WTC11 (cell line): Measurements from ENCODE around the gene SNX17. TPM values are rescaled to one million over a fixed set of nuclear protein-coding genes. Genes with fewer than 3 reads are reported as not detected.

Experiments used
- AFF4 ChIP-seq: sonication (generic); formaldehyde crosslinking; IDR thresholded peaks from 2 replicates; pipeline ENCODE4 v1.8.1; 2023; ENCODE audit warnings: mild to moderate bottlenecking, missing genetic modification reagents, borderline replicate concordance
- ARID4B ChIP-seq: sonication (generic); formaldehyde crosslinking; IDR thresholded peaks from 2 replicates; pipeline ENCODE4 v1.8.0; 2023; ENCODE audit warnings: missing genetic modification reagents, mild to moderate bottlenecking, borderline replicate concordance
- CREM ChIP-seq: sonication (generic); formaldehyde crosslinking; IDR thresholded peaks from 2 replicates; pipeline ENCODE4 v1.8.1; 2022; ENCODE audit warnings: mild to moderate bottlenecking, missing genetic modification reagents, moderate library complexity
- E2F1 ChIP-seq: sonication (generic); formaldehyde crosslinking; IDR thresholded peaks from 2 replicates; pipeline ENCODE4 v1.8.0; 2022; ENCODE audit warnings: mild to moderate bottlenecking, missing genetic modification reagents
- ETV6 ChIP-seq: sonication (generic); formaldehyde crosslinking; IDR thresholded peaks from 2 replicates; pipeline ENCODE4 v1.8.1; 2022; ENCODE audit warnings: mild to moderate bottlenecking, missing genetic modification reagents
- GABPB1 ChIP-seq: sonication (generic); formaldehyde crosslinking; IDR thresholded peaks from 2 replicates; pipeline ENCODE4 v1.8.1; 2023; ENCODE audit warnings: mild to moderate bottlenecking, missing genetic modification reagents
- KAT7 ChIP-seq: sonication (generic); formaldehyde crosslinking; IDR thresholded peaks from 2 replicates; pipeline ENCODE4 v1.8.1; 2023; ENCODE audit warnings: missing genetic modification reagents, mild to moderate bottlenecking, borderline replicate concordance
- NFYB ChIP-seq: sonication (generic); formaldehyde crosslinking; conservative IDR thresholded peaks from 2 replicates; pipeline ENCODE4 v1.8.0; 2022; ENCODE audit warnings: low read depth, missing genetic modification reagents
- NR2C2 ChIP-seq: sonication (generic); formaldehyde crosslinking; IDR thresholded peaks from 2 replicates; pipeline ENCODE4 v1.8.0; 2022; ENCODE audit warnings: mild to moderate bottlenecking, missing genetic modification reagents
- PREB ChIP-seq: sonication (generic); formaldehyde crosslinking; IDR thresholded peaks from 2 replicates; pipeline ENCODE4 v1.8.1; 2022; ENCODE audit warnings: mild to moderate bottlenecking, missing genetic modification reagents, moderate library complexity, borderline replicate concordance
- SP1 ChIP-seq: sonication (generic); formaldehyde crosslinking; conservative IDR thresholded peaks from 2 replicates; pipeline ENCODE4 v1.8.1; 2022; ENCODE audit warnings: missing genetic modification reagents
- USF1 ChIP-seq: sonication (generic); formaldehyde crosslinking; IDR thresholded peaks from 2 replicates; pipeline ENCODE4 v1.8.0; 2022; ENCODE audit warnings: mild to moderate bottlenecking, missing genetic modification reagents
- USF2 ChIP-seq: sonication (generic); formaldehyde crosslinking; IDR thresholded peaks from 2 replicates; pipeline ENCODE4 v1.8.1; 2023; ENCODE audit warnings: mild to moderate bottlenecking, missing genetic modification reagents, moderate library complexity
- ZNF121 ChIP-seq: sonication (generic); formaldehyde crosslinking; IDR thresholded peaks from 2 replicates; pipeline ENCODE4 v1.8.0; 2023; ENCODE audit warnings: missing genetic modification reagents
- ZNF532 ChIP-seq: fragments of 250-450 bp; sonication (Bioruptor Pico); IDR thresholded peaks from 2 replicates; pipeline ENCODE4 v1.9.0; 2021; ENCODE audit warnings: mild to moderate bottlenecking, borderline replicate concordance
- ZSCAN18 ChIP-seq: fragments of 250-450 bp; sonication (Bioruptor Pico); IDR thresholded peaks from 2 replicates; pipeline ENCODE4 v2.1.2; 2022; ENCODE audit warnings: mild to moderate bottlenecking, moderate library complexity
- total RNA-seq: library from RNA; stranded (reverse); gene quantifications from 3 replicates; pipeline ENCODE4 v1.2.3, GENCODE V29; 2021

SNX17 gene
- total RNA-seq, 1 experiment from 2014 or later: 74.7 TPM

GRCh38 chr2:27380626-27381545, 10.5 kb downstream of the SNX17 start, which contains the start of gene ZNF513 (continued):
- TF ChIP-seq ZNF532 (CRISPR knock-in tag): peak; percentile 87
- TF ChIP-seq PREB (CRISPR knock-in tag): no peak
- TF ChIP-seq GABPB1 (CRISPR knock-in tag): peak; percentile 70; the same call in 1 of the 2 replicates
- no peak for TF ChIP-seq E2F1 (CRISPR knock-in tag)
- TF ChIP-seq USF2: peak; percentile 75
- peak; percentile 87; the same call in 1 of the 2 replicates for TF ChIP-seq CREM (CRISPR knock-in tag)
- peak; percentile 92 for TF ChIP-seq NFYB
- TF ChIP-seq KAT7 (CRISPR knock-in tag): 0 out of 2 replicates have a peak, but pooled peaks have one; percentile 50
- peak; percentile 91 for TF ChIP-seq NR2C2
- no peak for TF ChIP-seq ZSCAN18 (CRISPR knock-in tag)
- TF ChIP-seq ETV6 (CRISPR knock-in tag): peak; percentile 72; the same call in 1 of the 2 replicates
- no peak; the same call in 1 of the 2 replicates for TF ChIP-seq ARID4B (CRISPR knock-in tag)
- no peak for TF ChIP-seq AFF4 (CRISPR knock-in tag)
- no peak for TF ChIP-seq USF1 (CRISPR knock-in tag)
- no peak for TF ChIP-seq ZNF121 (CRISPR knock-in tag)
- peak; percentile 81 for TF ChIP-seq SP1 (CRISPR knock-in tag)
